ENCODE data around the gene MINDY4B. TPM values are rescaled to one million over a fixed set of nuclear protein-coding genes. Genes with fewer than 3 reads are reported as not detected.

Gene MINDY4B
- total and polyA plus RNA-seq, 2 of the 8 experiments (the other 6 are each of a cell fraction or from before 2014, with no cell fraction given), result not detected

GRCh38 chr3:150898046-150898754 is 7.0 kb downstream of the MINDY4B start:
- Histone ChIP-seq H3K23ac (ENCODE audit: insufficient read length) (no peak overlapping the region), H3K79me2 (ENCODE audit: control insufficient read depth in 1 of 2, insufficient read depth in 2 of 2, low read length in 2 of 2) (no peaks in the 10 kb centered on the region), H3K27me3 (replicated peaks in 1 of 4; ENCODE audit: control insufficient read depth in 3 of 4, extremely low read depth in 1 of 4, insufficient read depth in 3 of 4, low read length in 3 of 4) (no peaks in the 10 kb centered on the region), H3K9me3 (ENCODE audit: insufficient read depth in 2 of 2, low read depth in 1 of 2, low read length in 1 of 2) (no peaks in the 10 kb centered on the region), H3K23me2 (ENCODE audit: low read depth, low read length) (no peaks in the 10 kb centered on the region; the same call in 1 of the 2 replicates), H3K4ac (replicated peaks; ENCODE audit: insufficient read length, low read depth, low read length) (no peak overlapping the region), H2AK5ac (ENCODE audit: low read depth, low read length) (no peak overlapping the region), H4K20me1 (replicated peaks in 1 of 2; ENCODE audit: control insufficient read depth in 1 of 2, insufficient read depth in 2 of 2, low read length in 2 of 2) (no peaks in the 10 kb centered on the region), H3K79me1 (ENCODE audit: low read depth, low read length) (no peaks in the 10 kb centered on the region), H2BK15ac (ENCODE audit: low read length) (no peak overlapping the region), H3K18ac (ENCODE audit: extremely low read depth, low read length) (no peak overlapping the region), H3K27ac (ENCODE audit: low read depth, low read length) (no peak overlapping the region), H2AFZ (ENCODE audit: low read length) (no peak overlapping the region), H2BK12ac (ENCODE audit: low read depth, low read length) (no peak overlapping the region), H2BK120ac (replicated peaks; ENCODE audit: low read depth, low read length) (no peak overlapping the region), H4K8ac (ENCODE audit: extremely low read depth, insufficient read depth, low read length) (no peak overlapping the region), H3K14ac (ENCODE audit: insufficient read length) (no peak overlapping the region), H2BK5ac (ENCODE audit: low read depth, low read length) (no peak overlapping the region), H3K9ac (replicated peaks in 1 of 4; ENCODE audit: extremely low read depth in 1 of 4, low read depth in 3 of 4, low read length in 3 of 4) (no peak overlapping the region), H3K4me3 (ENCODE audit: extremely low read depth in 1 of 4, insufficient read depth in 2 of 4, low read depth in 3 of 4, low read length in 4 of 4) (no peak overlapping the region), H4K91ac (replicated peaks; ENCODE audit: insufficient read length, low read length) (no peak overlapping the region), H3K4me2 (ENCODE audit: insufficient read depth in 1 of 2, low read depth in 2 of 2, low read length in 2 of 2) (no peak overlapping the region), H3K36me3 (ENCODE audit: control insufficient read depth in 2 of 4, insufficient read depth in 4 of 4, low read length in 3 of 4) (no peaks in the 10 kb centered on the region), H3K56ac (replicated peaks; ENCODE audit: insufficient read length, low read depth, low read length) (no peak overlapping the region), H2BK20ac (ENCODE audit: low read length) (no peak overlapping the region), H3K4me1 (replicated peaks in 1 of 4; ENCODE audit: control insufficient read depth in 3 of 4, insufficient read depth in 4 of 4, low read length in 3 of 4) (no peaks in the 10 kb centered on the region), H4K5ac (ENCODE audit: insufficient read length, low read depth, low read length) (no peak overlapping the region)
- ChIA-PET POLR2A (ENCODE audit: partially characterized antibody) (interaction anchor here (0.6 to 1.1 kb wide), 2 partner anchors 9 to 355 kb away, joined by 3 to 4 read pairs; no protein-coding TSS in a partner anchor), CTCF (ENCODE audit: partially characterized antibody) (interaction anchor here (1.0 to 2.0 kb wide), 5 partner anchors 9 to 60 kb away, joined by 3 to 6 read pairs (median 4); no protein-coding TSS in a partner anchor)
- no peak for FAIRE-seq
- 83% methylated on average over 3 of the region's 3 CpGs; no CpG with 5 or more reads in 1 of the 2 experiments for WGBS, 2 experiments (ENCODE audit: extremely low coverage in 1 of 2, insufficient coverage in 1 of 2, insufficient read length in 1 of 2, insufficient replicate concordance in 2 of 2, low coverage in 1 of 2, low lambda C conversion rate in 2 of 2, missing lambda C conversion rate in 1 of 2)
- DNase-seq (ENCODE audit: low read depth in 1 of 2, low spot score in 2 of 2), result no peak
- TF ChIP-seq ASH2L (IDR thresholded peaks at IDR 0.05; ENCODE audit: low read length) (no peak), CREB1 (IDR thresholded peaks at IDR 0.05) (no peak), POU5F1 (IDR thresholded peaks at IDR 0.05; ENCODE audit: low read depth, low read length) (no peak), SP4 (IDR thresholded peaks at IDR 0.05; ENCODE audit: low read length) (no peak), RBBP5 (IDR thresholded peaks at IDR 0.05; ENCODE audit: borderline replicate concordance, low read depth, low read length) (no peak), CEBPB (IDR thresholded peaks at IDR 0.05; ENCODE audit: low read depth, low read length) (no peak), SRF (IDR thresholded peaks at IDR 0.05; ENCODE audit: low read depth, low read length) (no peak), RNF2 (IDR thresholded peaks at IDR 0.05; ENCODE audit: borderline replicate concordance, low read depth, low read length, missing control alignments, poor library complexity, severe bottlenecking) (no peak), KDM4A (IDR thresholded peaks at IDR 0.05; ENCODE audit: low read depth, low read length, severe bottlenecking) (no peak), HDAC6 (IDR thresholded peaks at IDR 0.05; ENCODE audit: low read depth, low read length) (no peak), TBP (IDR thresholded peaks at IDR 0.05; ENCODE audit: low read depth, low read length) (no peak), SP1 (IDR thresholded peaks at IDR 0.05; ENCODE audit: low read depth, low read length) (no peak), USF2 (IDR thresholded peaks at IDR 0.05; ENCODE audit: low read length) (no peak)

Measured in H1 (cell line).